ENCODE results near the gene ARFIP1.

ARFIP1 gene

DNA sequence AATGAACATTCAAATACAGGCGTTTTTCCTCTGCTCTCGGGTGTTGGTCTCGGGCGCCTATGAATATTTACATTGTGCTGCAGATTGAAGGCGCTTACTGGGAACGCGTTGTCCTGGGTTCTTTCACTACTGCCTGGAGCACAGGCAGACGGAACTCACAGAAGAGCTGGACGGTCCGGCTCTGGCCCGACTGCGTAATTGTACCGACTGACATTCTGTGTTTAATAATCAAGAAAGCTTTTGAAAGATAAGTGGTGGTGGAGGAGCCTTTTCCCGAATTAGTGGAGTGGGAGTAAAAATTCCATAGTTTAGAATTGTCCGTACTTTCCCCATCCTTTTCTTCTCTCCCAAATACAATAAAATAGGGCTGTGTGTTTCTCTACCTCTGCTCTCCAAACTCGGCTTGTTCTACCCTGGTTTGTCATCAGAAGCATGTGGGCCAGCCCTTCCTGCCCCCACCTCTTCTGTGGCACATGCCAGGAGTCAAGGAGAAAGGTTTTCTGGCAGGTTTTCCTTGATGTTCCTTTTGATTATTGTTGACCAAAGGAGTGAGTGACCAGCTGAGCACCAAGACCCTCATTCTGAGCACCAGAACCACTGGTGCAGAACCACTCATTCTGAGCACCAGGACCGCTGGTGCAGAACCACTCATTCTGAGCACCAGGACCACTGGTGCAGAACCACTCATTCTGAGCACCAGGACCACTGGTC is 158.6 kb downstream of the ARFIP1 start:
- no peak for DNase-seq (ENCODE audit: low read depth in 2 of 2)

DNA sequence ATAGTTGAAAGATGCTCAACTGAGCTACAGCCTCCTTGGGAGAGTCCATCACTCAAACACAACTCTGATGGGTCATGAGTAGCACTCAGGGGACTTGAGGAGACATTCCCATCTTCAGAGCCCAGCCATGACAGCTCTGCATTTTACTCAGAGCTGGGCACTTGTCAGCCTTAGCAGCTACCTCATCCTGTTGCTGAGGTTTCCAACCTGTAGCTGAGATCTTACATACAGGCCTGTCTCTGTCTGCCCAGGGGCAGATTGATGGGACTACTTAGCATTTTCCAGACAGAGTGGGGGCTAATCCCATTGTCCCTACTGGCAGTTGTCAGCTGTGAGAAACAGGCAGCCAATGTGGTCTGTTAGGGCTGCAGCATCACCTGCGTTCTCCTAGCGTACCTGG is 159.9 kb downstream of the ARFIP1 start:
- DNase-seq (ENCODE audit: low read depth in 2 of 2): no peak

GRCh38 chr4:152940461-152940860 is 160.7 kb downstream of the ARFIP1 start:
- DNase-seq (ENCODE audit: low read depth in 2 of 2): no peak

DNA sequence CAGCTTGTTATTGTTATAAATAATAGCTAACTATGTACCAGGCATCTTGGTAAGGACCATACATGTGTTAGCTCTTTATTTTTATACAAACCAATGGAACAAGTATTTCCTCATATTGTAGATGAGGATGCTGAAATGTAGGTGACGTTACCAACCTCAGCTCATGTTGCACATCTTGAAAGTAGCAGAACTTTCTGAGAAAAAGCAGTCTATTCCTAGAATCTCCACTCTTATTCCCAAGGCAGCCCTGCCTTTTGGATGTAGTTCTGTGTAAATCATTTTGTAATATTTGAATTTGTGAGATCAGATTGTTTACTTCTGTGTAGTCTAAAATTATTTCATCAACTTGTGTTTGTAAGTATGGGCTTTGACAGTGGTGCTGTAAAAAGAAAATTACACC is 161.7 kb downstream of the ARFIP1 start:
- DNase-seq (ENCODE audit: low read depth in 2 of 2): no peak

DNA sequence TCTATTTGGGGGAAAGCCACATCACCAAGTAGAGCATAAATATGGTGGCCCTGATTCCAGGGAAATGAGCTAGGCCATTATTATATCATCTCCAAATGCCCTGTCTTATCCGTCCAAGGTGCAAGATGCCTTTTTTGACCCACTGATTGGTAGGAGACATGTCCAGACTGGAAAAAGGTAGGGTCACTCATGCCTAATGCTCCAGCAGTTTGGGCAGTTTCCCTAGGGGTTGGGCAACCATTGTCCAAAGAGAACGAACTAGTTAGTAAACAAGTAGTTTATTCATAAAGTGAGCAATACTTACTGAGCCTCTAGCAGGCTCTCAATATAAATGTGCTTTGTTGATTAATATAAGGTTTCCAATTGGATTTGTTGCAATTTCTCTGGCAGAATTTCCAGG is 162.6 kb downstream of the ARFIP1 start:
- DNase-seq (ENCODE audit: low read depth in 2 of 2): no peak

GRCh38 chr4:152943672-152944071 is 163.9 kb downstream of the ARFIP1 start:
- peak; percentile 68 to 74 for DNase-seq (ENCODE audit: low read depth in 2 of 2)

- DNase-seq (ENCODE audit: low read depth in 2 of 2): no peak
These were observed 165.0 kb downstream of the ARFIP1 start for GRCh38 chr4:152944666-152945320.

DNA sequence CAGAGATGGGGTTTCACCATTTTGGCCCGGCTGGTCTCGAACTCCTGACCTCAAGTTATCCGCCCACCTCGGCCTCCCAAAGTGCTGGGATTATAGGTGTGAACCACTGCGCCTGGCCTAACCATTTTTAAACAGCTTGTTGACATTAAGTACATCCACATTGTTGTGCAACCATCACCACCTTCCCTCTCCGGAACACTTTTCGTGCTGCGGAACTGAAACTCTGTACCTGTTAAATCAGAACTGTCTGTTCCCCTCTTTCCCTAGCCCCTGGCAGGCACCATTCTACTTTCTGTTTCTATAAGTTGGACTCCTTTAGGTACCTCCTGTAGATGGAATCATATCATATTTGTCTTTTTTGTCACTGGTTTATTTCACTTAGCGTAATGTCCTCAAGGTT is 165.9 kb downstream of the ARFIP1 start:
- no peak for DNase-seq (ENCODE audit: low read depth in 2 of 2)

GRCh38 chr4:152946446-152946845 is 166.7 kb downstream of the ARFIP1 start:
- DNase-seq (ENCODE audit: low read depth in 2 of 2): no peak

DNA sequence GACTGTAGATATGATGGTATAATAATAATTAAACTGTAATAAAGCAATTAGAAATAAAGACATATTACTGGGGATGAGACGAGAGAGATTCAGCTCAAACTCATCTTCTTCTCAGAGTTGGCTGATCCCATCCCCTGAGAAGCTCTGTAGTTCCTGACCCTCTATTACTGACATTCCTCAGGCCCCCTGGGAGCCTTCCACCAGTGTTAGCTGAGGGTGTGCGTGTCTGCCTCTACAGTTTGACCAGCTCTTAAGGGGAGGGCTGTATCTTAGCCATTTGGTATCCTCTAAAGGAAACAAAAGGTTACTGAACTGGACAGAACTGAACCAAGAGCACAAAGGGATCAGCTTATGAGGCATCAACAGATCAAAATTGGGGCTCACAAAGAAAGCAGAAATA is 167.6 kb downstream of the ARFIP1 start:
- no peak for DNase-seq (ENCODE audit: low read depth in 2 of 2)

DNA sequence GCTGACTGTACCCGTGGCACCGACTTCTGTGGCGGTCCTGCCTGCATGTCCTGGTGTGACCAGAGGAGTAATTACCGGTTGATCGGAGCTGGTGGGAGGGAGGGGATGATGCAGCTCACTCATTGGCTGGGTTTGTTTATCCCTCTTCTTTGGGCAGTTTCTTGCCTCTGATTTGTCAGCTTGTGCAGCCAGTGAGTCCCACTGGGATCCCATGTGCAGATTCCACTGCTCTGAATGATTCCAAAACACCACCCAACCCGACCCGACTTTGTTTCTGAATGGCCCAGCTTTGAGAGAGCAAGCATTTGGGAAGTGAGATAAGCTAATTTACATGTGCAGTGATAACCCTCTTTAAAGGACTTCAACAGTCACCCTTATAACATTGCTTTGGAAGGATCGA is 170.2 kb downstream of the ARFIP1 start:
- DNase-seq (ENCODE audit: low read depth in 2 of 2): no peak

DNA sequence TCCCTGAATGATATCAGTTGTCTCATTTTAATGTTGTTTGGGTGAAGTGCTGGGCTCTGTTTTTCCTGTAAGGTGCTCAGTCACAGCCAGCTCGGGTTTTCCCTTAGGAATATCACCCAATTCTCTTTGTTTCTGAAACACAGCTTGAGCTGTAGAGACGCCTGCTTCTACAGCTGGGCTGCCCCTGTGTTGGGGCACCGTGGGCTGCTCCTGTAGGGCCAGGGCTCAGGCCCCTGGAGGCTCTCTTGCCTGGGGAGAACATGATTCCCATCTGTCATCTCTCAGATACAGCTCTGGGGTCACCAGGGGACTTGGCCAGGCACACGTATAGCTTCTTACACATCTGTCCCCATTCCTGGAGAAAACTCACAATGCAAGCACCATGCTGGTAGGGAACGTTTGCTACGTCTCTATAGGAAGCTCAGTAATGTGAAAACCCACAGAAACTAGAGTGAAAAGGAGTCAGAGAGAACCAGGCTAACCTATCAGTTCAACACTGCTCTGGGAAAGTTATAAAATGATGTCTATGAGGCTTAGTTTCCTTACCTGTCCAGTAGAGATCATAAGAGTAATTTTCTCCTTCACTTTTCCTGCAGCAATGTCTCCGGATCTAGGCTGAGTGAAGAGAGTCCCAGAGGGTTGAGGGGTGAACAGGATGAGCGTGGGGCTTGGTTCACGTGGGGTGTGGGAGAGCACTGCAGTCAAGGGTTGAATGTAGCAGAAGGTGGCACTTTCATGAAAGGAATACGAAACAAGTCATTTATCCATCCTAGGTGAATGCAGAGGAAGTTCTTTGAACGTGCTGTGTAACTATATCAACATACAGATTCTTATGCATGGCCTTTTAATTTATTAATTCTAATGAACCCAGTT is 170.9 kb downstream of the ARFIP1 start:
- no peak for DNase-seq (ENCODE audit: low read depth in 2 of 2)

DNA sequence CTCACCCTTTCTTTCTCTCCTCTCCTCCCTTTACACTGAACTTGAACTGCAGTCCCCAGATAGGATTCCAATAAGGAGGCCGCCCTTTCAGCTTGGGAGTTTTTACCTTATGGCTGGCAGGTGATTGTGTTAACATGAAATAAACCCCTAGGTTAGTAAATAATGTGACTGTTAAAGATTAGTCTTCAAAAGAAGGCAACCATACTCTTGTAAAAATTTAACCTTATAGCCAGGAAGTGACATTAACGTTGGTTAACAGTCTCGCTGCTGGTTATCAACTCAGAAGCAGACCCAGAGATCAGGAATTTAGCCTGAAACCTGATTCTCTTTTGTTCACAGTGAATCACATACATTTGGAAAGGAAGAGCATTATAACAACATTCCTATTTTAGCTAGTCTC is 171.6 kb downstream of the ARFIP1 start:
- DNase-seq (ENCODE audit: low read depth in 2 of 2): no peak

DNA sequence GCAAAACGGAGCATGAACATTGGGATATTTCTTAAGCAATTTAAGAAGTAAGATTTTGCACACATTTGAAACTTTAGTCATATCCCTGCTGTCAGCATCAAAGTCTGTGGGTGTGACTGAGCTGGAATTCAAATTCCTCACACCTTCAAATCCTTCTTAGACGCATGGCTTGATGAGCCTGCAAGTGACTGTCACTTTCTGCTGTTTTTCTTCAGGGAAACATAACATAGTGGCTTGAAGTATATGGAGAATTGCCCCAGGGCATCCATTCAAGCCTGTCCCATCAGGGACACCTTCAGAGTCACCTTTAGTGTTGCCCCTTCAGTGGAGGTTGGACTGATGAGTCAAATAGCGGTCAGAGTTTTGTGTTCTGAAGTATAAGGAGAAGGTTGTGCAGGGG is 173.8 kb downstream of the ARFIP1 start:
- DNase-seq (ENCODE audit: low read depth in 2 of 2): no peak

- DNase-seq (ENCODE audit: low read depth in 2 of 2): no peak
These were observed 175.0 kb downstream of the ARFIP1 start for GRCh38 chr4:152954741-152955140.

DNA sequence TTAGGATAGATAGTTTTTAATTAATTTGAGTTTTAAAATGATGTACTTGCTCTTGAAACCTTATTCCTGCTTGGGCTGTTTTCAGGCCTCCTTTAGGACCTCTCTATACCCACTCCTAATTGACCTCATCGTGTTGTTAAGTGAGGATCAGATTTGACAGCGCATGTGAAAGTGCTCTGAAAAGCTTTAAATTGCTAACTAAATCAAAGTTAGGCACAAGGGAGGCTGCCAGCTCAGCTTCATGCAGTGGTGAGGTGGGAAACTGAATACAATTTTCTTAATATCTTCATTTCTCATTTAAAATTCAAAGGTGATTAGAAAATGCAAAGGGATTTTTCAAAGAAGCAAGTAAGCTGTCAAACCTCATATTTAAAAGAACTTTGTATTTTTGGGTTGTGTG is 176.4 kb downstream of the ARFIP1 start:
- DNase-seq (ENCODE audit: low read depth in 2 of 2): no peak

GRCh38 chr4:152956650-152957436 is 177.1 kb downstream of the ARFIP1 start:
- no peak for DNase-seq (ENCODE audit: low read depth in 2 of 2)

DNA sequence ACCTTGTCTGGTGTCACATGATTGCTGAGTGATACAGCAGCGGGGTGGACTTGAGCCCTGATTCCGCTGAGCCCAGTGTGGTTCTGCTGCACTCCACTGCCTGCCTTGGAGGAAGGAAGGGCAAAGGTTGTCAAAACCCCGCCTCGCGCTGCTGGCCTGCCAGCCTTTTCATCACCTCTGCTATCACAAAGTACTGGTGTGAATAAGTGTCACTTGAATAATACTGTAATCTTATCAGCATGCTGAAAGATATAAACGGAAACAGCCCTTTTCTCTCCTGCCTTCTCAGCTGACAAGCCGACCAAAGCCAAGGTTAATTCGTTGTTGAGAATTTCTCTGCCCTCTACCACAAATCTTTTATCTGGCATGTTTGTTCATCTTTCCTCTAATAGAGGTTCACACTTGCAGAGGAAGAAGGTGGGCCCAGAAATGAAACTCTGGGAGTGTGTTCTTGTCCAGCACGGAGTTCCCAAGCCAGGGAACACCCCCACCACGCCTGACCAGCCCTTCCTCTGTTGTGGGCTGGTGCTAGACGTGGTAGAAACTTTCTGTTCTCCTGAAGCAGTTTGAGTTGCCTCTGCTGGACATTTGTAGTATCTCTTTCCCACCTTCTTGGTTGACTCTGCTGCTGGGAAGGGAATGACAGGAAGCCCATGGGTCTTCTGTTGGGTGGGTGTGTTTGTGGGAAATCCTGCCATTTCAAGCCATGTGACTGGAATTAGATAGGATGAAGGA is 177.8 kb downstream of the ARFIP1 start:
- DNase-seq (ENCODE audit: low read depth in 2 of 2): no peak

GRCh38 chr4:152959080-152959479 is 179.3 kb downstream of the ARFIP1 start:
- DNase-seq (ENCODE audit: low read depth in 2 of 2): no peak

DNA sequence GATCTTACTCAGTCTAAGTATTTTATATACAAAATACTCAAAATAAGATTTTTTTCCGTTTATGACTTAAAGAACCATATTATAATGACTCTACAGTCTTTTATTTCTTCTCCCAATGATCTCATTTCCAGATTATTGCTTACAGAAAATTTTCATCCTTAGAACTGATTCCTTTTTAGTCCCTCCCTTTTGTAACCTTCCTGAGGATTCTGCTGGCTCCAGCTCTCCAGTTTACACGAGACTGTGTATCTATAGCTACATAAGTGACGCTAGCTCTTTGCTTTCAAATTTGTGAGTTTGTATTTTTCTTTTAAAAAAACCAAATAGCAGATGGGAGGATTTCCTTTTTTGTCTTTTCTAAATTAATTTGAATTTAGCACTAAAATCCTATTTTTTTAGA is 180.3 kb downstream of the ARFIP1 start:
- DNase-seq (ENCODE audit: low read depth in 2 of 2): no peak

All from fibroblast of skin of left biceps (primary cell).